Esophagus mucosa (tissue), 1 donor: Measurements from ENCODE around the gene ETHE1. TPM values are rescaled to one million over a fixed set of nuclear protein-coding genes. Genes with fewer than 3 reads are reported as not detected.

Experiments
- ATAC-seq: fragments of 200-7000 bp; cut with Tn5 transposase; one replicate; pipeline ENCODE4 v1.9.1; 2020
- total RNA-seq: library from RNA; stranded (reverse); gene quantifications from one replicate; pipeline ENCODE4 v1.2.4, GENCODE V29; 2023
- donor health status: DM: yes; HTN: yes; CAD: no.

ETHE1 gene
- total RNA-seq, 1 donor from 2014 or later: 81.9 TPM

DNA sequence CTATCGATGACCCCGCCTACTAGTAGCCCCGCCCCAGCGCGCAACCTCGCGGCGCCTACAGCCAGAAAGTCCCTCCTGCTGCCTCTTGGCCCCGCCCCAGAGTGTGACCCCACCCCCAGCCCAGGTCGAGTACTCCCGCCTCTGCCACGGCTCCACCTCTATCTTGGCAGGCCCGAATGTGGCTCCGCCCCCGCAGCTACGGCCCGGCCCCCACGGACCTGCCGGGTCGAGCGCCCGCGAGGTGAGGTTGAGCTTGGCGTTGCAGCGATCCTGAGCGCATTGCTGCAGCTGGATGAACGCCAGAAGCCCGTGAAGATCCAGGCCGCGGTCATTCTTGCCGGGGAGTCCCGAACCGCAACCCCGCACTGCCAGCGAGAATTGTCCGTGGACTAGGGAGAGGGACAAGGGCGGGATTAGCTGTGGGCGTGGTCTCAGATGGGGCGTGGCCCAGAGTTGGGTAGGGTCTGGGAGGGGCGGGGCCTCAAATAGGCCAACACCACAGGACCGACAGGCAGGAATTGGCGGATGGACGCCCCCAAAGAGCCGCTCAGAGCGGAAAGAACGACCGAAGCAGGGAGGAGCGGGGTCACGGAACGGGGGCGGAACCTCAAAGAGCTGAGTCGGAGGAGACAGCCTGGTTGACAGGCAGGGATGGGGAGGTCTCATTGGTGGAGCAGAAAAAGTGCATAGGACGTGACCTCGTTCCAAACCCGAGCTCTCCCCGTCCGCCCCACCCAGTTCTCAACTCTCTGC, 63.4 kb downstream of the ETHE1 start:
- peak; percentile 82 for ATAC-seq

- ATAC-seq: no peak
Measured at GRCh38 chr19:43462785-43463380, 64.1 kb downstream of the ETHE1 start.

DNA sequence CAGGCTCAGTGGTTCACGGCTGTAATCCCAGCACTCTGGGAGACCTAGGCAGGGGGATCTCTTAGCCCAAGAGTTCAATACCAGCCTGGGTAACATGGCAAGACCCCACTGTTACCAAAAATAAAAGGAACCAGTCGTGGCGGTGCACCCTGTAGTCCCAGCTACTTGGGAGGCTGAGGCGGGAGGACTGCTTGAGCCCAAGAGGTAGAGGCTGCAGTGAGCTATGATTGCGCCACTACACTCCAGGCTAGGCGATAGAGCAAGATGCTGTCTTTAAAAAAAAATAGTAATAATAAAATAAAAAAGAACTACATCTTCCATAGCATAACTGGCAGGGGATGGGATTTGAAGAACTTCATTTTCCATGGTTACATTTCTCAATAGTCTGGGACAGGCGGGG, 64.6 kb downstream of the ETHE1 start:
- no peak for ATAC-seq

- ATAC-seq: no peak
Measured at GRCh38 chr19:43461303-43461702, 65.7 kb downstream of the ETHE1 start.

DNA sequence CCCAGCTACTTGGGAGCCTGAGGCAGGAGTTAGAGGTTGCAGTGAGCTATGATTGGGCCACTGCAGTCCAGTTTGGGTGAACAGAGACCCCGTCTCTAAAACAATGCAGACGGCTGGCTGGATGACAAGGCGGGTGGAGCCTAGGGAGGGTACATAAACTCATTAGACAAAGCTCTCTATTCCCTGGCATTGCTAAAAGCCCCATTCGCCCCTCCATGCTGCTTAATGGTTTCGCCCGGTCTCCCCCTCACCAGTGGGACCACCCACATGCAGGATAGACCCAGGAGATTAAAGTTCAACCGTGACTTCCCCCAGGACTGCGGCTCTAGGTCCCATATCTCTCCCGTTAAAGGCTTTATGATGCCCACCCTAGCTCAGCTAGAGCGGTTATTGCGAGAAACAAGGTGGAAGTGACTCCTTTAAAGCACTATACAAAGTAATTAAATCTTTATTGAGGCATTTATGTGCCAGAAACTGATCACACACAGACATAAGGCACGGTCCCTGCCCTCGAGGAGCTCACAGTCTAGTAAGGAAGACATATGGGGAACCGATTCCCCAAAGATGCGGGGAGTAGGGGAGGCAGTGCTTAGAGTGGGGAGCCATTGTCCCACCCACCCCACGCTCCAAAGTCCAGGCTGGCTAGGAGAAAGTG, 66.5 kb downstream of the ETHE1 start:
- no peak for ATAC-seq

GRCh38 chr19:43457809-43458208, 69.2 kb downstream of the ETHE1 start:
- ATAC-seq: peak; percentile 35

Other genes with a start within 250 kb of the ETHE1 start
- 2.4 TPM for gene CD177, start 173.5 kb downstream of the ETHE1 start, total RNA-seq
- gene TEX101, start 112.3 kb downstream of the ETHE1 start, total RNA-seq: 3.3 TPM
- gene LYPD3, start 61.6 kb downstream of the ETHE1 start, total RNA-seq: 739 TPM
- gene PHLDB3, start 22.5 kb downstream of the ETHE1 start, total RNA-seq: 52.2 TPM
- gene ZNF575, start 6.0 kb upstream of the ETHE1 start, total RNA-seq: 0.72 TPM
- 15.6 TPM for gene XRCC1, start 48.3 kb upstream of the ETHE1 start, total RNA-seq
- gene PINLYP, start 48.6 kb upstream of the ETHE1 start, total RNA-seq: 9.1 TPM
- gene IRGQ, start 68.9 kb upstream of the ETHE1 start, total RNA-seq: 10.5 TPM
- 12.4 TPM for gene ZNF576, start 69.4 kb upstream of the ETHE1 start, total RNA-seq
- gene SRRM5, start 84.9 kb upstream of the ETHE1 start, total RNA-seq: 0.12 TPM
- gene ZNF428, start 92.4 kb upstream of the ETHE1 start, total RNA-seq: 14.9 TPM
- gene CADM4, start 112.6 kb upstream of the ETHE1 start, total RNA-seq: 13.0 TPM
- gene PLAUR, start 143.0 kb upstream of the ETHE1 start, total RNA-seq: 5.8 TPM
- not detected for gene IRGC, start 188.9 kb upstream of the ETHE1 start, total RNA-seq
- gene SMG9, start 227.8 kb upstream of the ETHE1 start, total RNA-seq: 22.3 TPM